ENCODE data around the gene TEKTIP1. TPM values are rescaled to one million over a fixed set of nuclear protein-coding genes. Genes with fewer than 3 reads are reported as not detected.

The TEKTIP1 gene
- total RNA-seq, 6 experiments from 2014 or later = 1.1 to 1.6 (median 1.3) TPM; not detected in 3

DNA sequence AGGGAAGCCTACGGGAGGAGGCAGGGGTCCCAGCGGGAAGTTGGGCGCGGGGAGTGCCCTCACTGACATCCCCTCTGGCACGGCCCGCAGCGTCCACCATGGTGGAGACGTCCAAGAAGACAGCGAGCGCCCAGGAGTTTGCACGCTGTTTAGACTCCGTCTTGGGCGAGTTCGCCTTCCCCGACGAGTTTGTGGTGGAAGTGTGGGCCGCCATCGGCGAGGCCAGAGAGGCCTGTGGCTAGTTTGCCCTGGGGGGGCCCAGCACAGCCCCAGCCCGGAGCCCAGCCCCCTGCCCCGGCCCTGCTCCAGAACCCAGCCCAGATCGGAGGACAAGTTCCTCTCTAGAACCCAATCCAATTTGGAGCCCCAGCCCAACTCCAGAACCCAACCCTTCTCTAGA is 51.0 kb downstream of the TEKTIP1 start:
- Histone ChIP-seq H3K27ac (no peak overlapping the region), H3K27me3 (no peaks in the 10 kb centered on the region), H3K4me1 (peaks cover 0 to 6% (median 0%) of the 10 kb centered on the region in 4 donors), H3K4me3 (no peak overlapping the region), H3K36me3 (no peaks in the 10 kb centered on the region), H3K9me3 (no peaks in the 10 kb centered on the region)
- WGBS (ENCODE audit: insufficient coverage, low coverage, low lambda C conversion rate, missing lambda C conversion rate) = no CpG with 5 or more reads among the region's 22 CpGs
- no peak for DNase-seq
- intact Hi-C loops (cut with DNase I) = no loop called here
- TF ChIP-seq, protein P1, sequence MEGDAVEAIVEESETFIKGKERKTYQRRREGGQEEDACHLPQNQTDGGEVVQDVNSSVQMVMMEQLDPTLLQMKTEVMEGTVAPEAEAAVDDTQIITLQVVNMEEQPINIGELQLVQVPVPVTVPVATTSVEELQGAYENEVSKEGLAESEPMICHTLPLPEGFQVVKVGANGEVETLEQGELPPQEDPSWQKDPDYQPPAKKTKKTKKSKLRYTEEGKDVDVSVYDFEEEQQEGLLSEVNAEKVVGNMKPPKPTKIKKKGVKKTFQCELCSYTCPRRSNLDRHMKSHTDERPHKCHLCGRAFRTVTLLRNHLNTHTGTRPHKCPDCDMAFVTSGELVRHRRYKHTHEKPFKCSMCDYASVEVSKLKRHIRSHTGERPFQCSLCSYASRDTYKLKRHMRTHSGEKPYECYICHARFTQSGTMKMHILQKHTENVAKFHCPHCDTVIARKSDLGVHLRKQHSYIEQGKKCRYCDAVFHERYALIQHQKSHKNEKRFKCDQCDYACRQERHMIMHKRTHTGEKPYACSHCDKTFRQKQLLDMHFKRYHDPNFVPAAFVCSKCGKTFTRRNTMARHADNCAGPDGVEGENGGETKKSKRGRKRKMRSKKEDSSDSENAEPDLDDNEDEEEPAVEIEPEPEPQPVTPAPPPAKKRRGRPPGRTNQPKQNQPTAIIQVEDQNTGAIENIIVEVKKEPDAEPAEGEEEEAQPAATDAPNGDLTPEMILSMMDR (IDR thresholded peaks at IDR 0.05) = no peak
- TF ChIP-seq POLR2A (IDR thresholded peaks at IDR 0.05) = no peak
- ATAC-seq = no peak

GRCh38 chr19:3590991-3591659 is 52.2 kb downstream of the TEKTIP1 start:
- Histone ChIP-seq H3K27ac (no peak overlapping the region), H3K4me1 (peaks cover 0 to 6% (median 0%) of the 10 kb centered on the region in 4 donors), H3K27me3 (no peaks in the 10 kb centered on the region), H3K4me3 (no peak overlapping the region), H3K9me3 (no peaks in the 10 kb centered on the region), H3K36me3 (no peaks in the 10 kb centered on the region)
- DNase-seq (no peak), ATAC-seq (no peak)
- intact Hi-C loops (cut with DNase I) = no loop called here
- TF ChIP-seq, protein P1 (IDR thresholded peaks at IDR 0.05) = no peak
- no peak for TF ChIP-seq POLR2A (IDR thresholded peaks at IDR 0.05)
- WGBS (ENCODE audit: insufficient coverage, low coverage, low lambda C conversion rate, missing lambda C conversion rate) = no CpG with 5 or more reads among the region's 8 CpGs

- ATAC-seq = peak; percentile 74 to 93 (median 82)
- H3K36me3 ChIP-seq = no peaks in the 10 kb centered on the region
- intact Hi-C loops (cut with DNase I) = no loop called here
- DNase-seq = peak in 2 of 3 donors; percentile 20 to 67
- H3K4me3 ChIP-seq = no peak overlapping the region
- WGBS (ENCODE audit: insufficient coverage, low coverage, low lambda C conversion rate, missing lambda C conversion rate) = 40% methylated on average over 6 of the region's 9 CpGs
- no peak overlapping the region for H3K27ac ChIP-seq
- TF ChIP-seq, protein P1 (IDR thresholded peaks at IDR 0.05) = no peak
- TF ChIP-seq POLR2A (IDR thresholded peaks at IDR 0.05) = no peak
- H3K4me1 ChIP-seq = peaks cover 0 to 6% (median 0%) of the 10 kb centered on the region in 4 donors
- no peaks in the 10 kb centered on the region for H3K9me3 ChIP-seq
- no peaks in the 10 kb centered on the region for H3K27me3 ChIP-seq
Measured at GRCh38 chr19:3591876-3592613, 53.1 kb downstream of the TEKTIP1 start.

DNA sequence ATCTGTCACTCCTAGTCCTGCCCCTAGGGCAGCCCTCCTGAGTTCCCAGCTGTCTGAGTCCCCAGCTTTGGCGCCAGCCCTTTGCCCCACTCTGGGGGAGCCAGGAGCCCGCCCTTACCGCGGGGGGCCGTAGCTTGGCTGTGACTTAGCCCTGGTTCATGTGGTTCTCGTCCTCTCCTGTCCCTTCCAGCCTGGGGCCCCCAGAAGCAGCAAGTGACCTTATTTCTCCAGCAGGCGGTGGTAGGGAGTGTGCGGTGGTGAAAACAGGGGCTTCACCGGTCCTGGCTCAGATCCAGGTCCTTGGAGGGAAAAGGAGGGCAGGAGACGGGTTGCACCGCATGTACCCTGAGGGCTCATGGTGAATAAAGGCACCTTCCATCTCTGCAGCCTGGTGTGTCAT is 54.2 kb downstream of the TEKTIP1 start:
- Histone ChIP-seq H3K4me3 (no peak overlapping the region), H3K36me3 (no peaks in the 10 kb centered on the region), H3K9me3 (no peaks in the 10 kb centered on the region), H3K27ac (no peak overlapping the region), H3K27me3 (no peaks in the 10 kb centered on the region), H3K4me1 (peaks cover 0 to 6% (median 0%) of the 10 kb centered on the region in 4 donors)
- intact Hi-C loops (cut with DNase I) = no loop called here
- no peak for DNase-seq
- 32% methylated on average over 7 of the region's 11 CpGs for WGBS (ENCODE audit: insufficient coverage, low coverage, low lambda C conversion rate, missing lambda C conversion rate)
- TF ChIP-seq, protein P1 (IDR thresholded peaks at IDR 0.05) = no peak
- TF ChIP-seq POLR2A (IDR thresholded peaks at IDR 0.05) = no peak
- peak in 1 of 4 donors; percentile 12 for ATAC-seq

Small RNA genes lying within 50 kb of the gene (small RNA-seq; reads per million reads assigned to genes)
- 0 reads per million in 2 experiments for gene AC005786.1
- gene RF00212 = 0 reads per million in 2 experiments

Other genes with a start within 250 kb of the TEKTIP1 start
- 100 to 1,000 TPM in 4 of 6 experiments, 10 to 100 TPM in 2; 94.6 to 168 (median 120) TPM for gene NFIC, start 172.6 kb upstream of the TEKTIP1 start, total RNA-seq
- gene SMIM24, start 58.6 kb upstream of the TEKTIP1 start, total RNA-seq = 10 to 100 TPM in 1 of 6 experiments, 1 to 10 TPM in 4, not detected in 1; 2.1 to 38.1 (median 6.6) TPM
- not detected for gene SMIM44, start 55.7 kb upstream of the TEKTIP1 start, total RNA-seq
- 10 to 100 TPM in 1 of 6 experiments, 1 to 10 TPM in 5; 3.7 to 16.7 (median 4.9) TPM for gene DOHH, start 38.5 kb upstream of the TEKTIP1 start, total RNA-seq
- 10 to 100 TPM; 18.7 to 34.1 (median 23.8) TPM for gene FZR1, start 32.9 kb upstream of the TEKTIP1 start, total RNA-seq
- gene MFSD12, start 18.4 kb downstream of the TEKTIP1 start, total RNA-seq = 100 to 1,000 TPM in 1 of 6 experiments, 10 to 100 TPM in 5; 23.8 to 114 (median 31.5) TPM
- gene HMG20B, start 33.8 kb downstream of the TEKTIP1 start, total RNA-seq = 10 to 100 TPM; 30.7 to 58.6 (median 33.3) TPM
- gene GIPC3, start 46.3 kb downstream of the TEKTIP1 start, total RNA-seq = 1 to 10 TPM in 2 of 6 experiments, under 1 TPM in 4; 0.51 to 1.6 (median 0.80) TPM
- 10 to 100 TPM in 1 of 6 experiments, 1 to 10 TPM in 5; 2.8 to 10.4 (median 4.7) TPM for gene TBXA2R, start 67.7 kb downstream of the TEKTIP1 start, total RNA-seq
- gene CACTIN, start 87.6 kb downstream of the TEKTIP1 start, total RNA-seq = 10 to 100 TPM in 4 of 6 experiments, 1 to 10 TPM in 2; 8.4 to 14.9 (median 10.3) TPM
- gene PIP5K1C, start 161.3 kb downstream of the TEKTIP1 start, total RNA-seq = 1 to 10 TPM; 5.3 to 9.8 (median 7.6) TPM
- 10 to 100 TPM in 5 of 6 experiments, 1 to 10 TPM in 1; 7.9 to 27.0 (median 16.5) TPM for gene TJP3, start 169.2 kb downstream of the TEKTIP1 start, total RNA-seq
- gene APBA3, start 222.5 kb downstream of the TEKTIP1 start, total RNA-seq = 10 to 100 TPM; 10.1 to 24.1 (median 12.6) TPM
- gene MRPL54, start 223.5 kb downstream of the TEKTIP1 start, total RNA-seq = 10 to 100 TPM; 52.5 to 81.2 (median 61.9) TPM
- not detected for gene RAX2, start 233.1 kb downstream of the TEKTIP1 start, total RNA-seq
- 1 to 10 TPM in 3 of 6 experiments, under 1 TPM in 3; 0.49 to 2.5 (median 0.90) TPM for gene MATK, start 247.2 kb downstream of the TEKTIP1 start, total RNA-seq